Germinal center (tissue), 1 donor: ENCODE results near the gene RXRA.
"Not testable (repeated sequence)": the region's sequence is repeated elsewhere in the genome, so short reads cannot be mapped to it uniquely, and the experiment has no call there.

Experiments used
- DNase-seq: peaks from one replicate; pipeline ENCODE4 v3.0.0; 2012; ENCODE audit warnings: mixed read lengths, low spot score

The RXRA gene

DNA sequence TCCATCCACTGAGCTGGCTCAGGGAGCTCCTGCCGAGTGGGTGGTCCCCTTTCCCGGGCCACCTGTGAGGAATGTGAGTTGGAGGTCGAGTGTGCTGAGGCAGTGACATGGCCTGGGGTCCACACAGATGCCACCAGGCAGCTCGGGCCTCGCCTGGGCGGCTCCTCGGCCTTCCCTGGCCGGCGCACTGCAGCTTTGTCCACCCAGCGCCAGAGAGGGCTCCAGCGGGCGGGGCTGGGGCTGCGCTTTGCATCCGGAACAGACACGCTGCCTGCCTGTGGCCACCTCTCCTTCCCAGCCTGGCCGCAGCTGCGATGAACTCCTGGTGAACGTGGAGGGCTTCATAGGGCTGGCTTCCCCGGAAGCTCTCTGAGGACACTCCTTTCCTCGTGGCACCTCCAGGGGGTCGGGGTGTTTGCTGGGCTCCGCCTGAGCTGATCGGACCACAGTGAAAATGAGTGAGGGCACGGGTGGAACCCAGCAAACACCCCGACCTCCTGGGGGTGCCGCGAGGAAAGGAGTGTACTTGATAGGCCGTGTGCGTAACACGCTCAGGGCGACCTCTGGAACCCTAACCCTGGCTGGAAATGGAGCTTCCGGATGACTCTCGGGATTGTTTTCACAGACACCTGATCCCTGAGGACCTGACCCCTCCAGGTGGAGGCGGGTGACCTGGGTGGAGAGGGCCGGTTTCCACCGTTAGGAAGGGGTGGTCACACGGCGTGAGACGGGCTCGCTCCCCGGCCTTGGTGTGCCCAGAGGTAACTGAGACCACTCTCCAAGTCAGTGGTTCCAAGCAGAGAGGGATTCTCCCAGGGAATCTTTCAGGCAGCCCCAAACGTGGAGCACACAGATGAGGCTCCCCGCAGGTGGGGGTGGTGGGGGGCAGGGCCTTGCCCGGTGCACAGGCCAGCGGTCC is 31.8 kb upstream of the RXRA start:
- DNase-seq, result no peak

GRCh38 chr9:134295101-134295745 is 31.0 kb upstream of the RXRA start:
- DNase-seq, result no peak

DNA sequence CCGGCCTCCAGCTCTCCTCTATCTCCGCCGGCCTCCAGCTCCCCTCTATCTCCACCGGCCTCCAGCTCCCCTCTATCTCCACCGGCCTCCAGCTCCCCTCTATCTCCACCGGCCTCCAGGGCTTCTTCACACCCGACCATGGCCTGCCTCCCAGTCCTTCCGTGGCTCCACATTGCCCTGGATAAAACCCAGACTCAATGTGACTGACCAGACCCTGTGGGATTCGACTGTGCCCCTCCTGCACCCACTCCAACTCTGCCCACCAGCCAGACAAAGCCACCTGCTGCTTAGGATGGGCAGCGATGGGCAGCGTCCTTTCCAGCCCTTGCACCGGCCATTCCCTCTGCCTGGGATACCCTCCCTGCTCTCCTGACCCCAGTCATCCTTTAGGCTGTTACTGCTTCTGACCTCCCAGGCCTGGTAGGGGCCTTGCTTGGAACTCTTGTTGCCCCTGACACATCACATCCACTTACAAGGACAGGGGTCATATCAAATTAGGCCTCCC is 30.5 kb upstream of the RXRA start:
- DNase-seq, result no peak

DNA sequence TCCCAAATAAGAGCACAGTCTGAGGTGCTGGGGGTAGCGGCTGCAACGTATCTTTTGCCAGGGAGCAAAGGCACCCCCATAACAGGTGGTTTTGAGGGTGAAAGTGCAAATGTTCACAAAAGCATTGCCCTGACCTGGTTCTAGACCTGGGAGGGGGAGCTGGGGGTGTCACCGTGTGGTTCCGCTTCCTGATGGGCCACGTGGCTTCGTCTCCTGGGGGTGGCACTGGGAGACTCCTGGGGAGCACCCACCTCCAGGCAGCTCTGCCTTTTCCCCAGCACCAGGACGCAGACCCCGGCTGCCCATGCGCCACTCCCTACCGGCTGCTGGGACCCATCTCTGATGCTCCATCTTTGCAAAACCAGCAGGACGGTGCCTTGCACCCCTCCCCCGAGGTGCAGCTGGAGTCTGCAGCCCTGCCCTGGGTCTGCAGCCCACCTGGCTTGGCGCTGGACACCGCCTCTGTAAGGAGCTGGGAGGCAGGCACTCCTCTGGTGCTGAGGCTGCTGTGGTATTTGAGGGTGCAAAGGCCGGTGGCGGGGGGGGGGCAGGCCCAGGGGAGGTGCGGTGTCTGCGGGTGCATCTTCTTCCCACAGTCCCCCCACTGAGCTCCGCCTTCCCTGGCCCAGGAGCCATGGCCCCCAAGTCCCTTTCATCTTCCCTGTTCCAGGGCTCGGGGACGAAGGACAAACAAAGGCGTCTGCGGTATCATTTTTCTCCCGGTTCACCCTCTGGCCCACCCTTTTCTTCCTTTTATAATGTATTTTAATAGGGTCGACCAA is 29.8 kb upstream of the RXRA start:
- no peak for DNase-seq

DNA sequence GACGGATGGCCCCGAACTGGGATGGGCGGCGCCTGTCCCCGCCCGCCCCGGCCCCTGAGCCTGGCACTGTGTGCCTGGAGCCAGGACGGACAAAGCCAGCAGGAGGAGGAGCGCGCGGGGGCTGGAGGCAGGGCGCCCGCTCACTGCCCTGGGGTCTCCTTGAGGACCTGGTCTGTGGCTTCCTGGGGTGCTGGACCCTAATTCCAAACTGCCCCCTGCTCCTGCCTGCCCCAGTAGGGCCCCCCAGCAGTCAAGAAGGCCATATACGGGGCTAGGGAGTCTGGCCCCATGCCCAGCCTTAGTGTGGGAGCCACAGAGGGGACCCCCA is 29.2 kb upstream of the RXRA start:
- no peak for DNase-seq

DNA sequence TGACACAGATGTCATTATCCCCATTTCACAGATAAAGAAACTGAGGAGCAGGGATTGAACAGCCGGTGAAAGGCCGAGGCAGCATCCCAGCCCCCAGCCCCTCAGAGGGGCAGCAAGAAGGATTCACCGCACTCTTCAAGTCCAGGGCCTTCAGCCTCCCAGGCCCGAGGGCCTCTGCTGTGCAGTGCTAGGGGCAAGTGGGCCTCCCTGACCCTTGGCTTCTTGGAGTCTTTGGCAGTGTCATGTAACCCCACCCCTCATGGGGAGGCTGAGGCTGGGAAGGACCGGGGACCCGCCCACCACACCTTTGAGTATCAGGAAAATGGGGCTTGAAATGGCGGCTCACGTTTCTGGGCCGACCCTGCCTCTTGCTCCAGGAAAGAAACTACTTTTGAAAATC is 28.7 kb upstream of the RXRA start:
- no peak for DNase-seq

DNA sequence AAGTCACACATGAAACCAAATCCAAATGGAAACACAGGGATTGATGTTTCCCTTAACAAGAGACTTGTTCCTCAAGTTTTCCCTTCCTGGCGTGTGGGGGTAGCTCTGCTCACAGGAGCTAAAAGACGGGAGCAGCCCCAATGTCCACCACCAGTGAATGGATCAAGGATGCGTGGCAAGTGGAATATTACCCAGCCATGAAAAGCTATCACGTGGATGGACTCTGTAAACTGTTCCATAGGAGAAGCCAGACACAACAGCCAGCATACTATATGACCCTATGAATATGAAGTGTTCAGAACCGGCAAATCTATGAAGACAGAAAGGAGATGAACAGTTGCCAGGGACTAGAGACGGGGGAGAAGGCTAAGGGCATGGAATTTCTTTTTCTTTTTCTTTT is 28.3 kb upstream of the RXRA start:
- DNase-seq, result no peak

- DNase-seq, result no peak
These were observed 27.2 kb upstream of the RXRA start for GRCh38 chr9:134299068-134299467.

DNA sequence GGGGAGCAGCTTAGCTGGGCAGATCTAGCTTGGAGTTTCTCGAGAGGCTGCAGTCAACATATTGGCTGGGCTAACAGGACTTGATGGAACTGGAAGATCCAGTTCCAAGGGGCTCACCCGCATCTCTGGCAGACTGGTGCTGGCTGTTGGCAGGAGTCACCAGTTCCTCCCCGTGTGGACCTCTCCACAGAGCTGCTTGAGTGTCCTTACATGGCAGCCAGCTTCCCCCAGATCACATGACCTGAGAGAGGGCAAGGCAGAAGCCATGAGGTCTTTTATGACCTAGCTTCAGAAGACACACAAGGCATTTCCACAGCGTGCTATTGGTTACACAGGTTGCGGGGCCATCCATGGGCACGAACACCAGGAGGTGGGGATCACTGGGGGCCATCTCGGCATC is 26.4 kb upstream of the RXRA start:
- DNase-seq, result no peak

- DNase-seq, result no peak
These were observed 24.7 kb upstream of the RXRA start for GRCh38 chr9:134301387-134302129.

GRCh38 chr9:134302130-134302817 is 24.0 kb upstream of the RXRA start:
- no peak for DNase-seq

DNA sequence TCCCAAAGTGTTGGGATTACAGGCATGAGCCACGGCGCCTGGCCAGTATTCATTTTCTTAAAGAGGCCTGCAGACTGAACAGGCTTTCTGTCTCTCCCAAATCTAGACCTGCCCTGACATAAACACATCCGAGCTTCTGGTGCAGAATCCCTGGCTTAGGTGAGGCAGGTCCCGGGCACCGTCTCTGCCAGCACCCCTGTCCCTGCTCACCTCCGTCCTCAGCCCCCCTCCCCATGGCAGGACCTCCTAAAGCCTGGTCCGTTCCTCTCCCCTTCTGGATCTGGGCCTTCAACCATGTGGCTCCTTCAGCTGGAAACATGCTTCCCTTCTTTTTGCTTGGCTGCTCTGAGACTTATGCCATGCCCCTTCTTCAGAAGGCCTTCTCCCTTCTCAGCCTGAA is 22.7 kb upstream of the RXRA start:
- no peak for DNase-seq

GRCh38 chr9:134304261-134304660 is 22.0 kb upstream of the RXRA start:
- DNase-seq, result no peak

GRCh38 chr9:134304690-134305089 is 21.6 kb upstream of the RXRA start:
- no peak for DNase-seq

DNA sequence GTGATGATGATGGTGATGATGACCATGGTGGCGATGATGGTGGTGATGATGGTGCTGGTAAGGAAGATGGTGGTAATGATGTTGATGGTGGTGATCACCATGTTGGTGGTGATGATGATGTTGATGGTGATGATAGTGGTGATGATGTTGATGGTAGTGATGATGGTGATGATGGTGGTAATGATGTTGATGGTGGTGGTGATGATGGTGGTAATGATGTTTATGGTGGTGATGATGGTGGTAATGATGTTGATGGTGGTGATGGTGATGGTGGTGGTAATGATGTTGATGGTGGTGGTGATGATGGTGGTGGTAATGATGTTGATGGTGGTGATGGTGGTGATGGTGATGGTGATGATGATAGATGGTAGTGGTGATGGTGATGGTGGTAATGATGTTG is 20.7 kb upstream of the RXRA start:
- no peak for DNase-seq

DNA sequence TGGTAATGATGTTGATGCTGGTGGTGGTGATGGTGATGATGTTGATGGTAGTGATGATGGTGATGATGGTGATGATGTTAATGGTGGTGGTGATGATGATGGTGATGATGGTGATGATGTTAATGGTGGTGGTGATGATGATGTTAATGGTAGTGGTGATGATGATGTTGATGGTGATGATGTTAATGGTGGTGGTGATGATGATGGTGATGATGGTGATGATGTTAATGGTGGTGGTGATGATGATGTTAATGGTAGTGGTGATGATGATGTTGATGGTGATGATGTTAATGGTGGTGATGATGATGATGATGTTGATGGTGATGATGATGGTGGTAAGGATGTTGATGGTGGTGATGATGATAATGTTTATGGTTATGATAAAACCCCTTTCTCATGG is 20.2 kb upstream of the RXRA start:
- not testable (repeated sequence) for DNase-seq

- no peak for DNase-seq
These were observed 19.3 kb upstream of the RXRA start for GRCh38 chr9:134306636-134307600.

GRCh38 chr9:134307674-134308638 is 18.3 kb upstream of the RXRA start:
- no peak for DNase-seq

DNA sequence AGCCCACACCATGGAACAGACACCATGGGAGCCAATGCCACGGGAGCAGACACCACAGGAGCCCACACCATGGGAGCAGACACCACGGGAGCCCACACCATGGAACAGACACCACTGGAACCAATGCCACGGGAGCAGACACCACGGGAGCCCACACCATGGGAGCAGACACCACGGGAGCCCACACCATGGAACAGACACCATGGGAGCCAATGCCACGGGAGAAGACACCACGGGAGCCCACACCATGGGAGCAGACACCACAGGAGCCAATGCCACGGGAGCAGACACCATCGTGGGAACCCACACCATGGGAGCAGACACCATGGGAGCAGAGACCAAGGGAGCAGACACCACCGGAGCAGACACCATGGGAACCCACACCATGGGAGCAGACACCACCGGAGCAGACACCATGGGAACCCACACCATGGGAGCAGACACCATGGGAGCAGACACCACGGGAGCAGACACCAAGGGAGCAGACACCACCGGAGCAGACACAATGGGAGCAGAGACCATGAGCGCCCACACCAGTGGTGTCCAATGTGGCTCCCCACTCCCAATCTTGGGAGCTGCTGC is 17.5 kb upstream of the RXRA start:
- DNase-seq, result not testable (repeated sequence)
